DMS79 treated with DMSO at 0.1 percent for 48 hours (cell line): ENCODE results near the gene AIG1.
"Not testable (repeated sequence)": the region's sequence is repeated elsewhere in the genome, so short reads cannot be mapped to it uniquely, and the experiment has no call there.

ENCODE experiments used
- DNase-seq: peaks from one replicate; lab custom pipeline; 2025; lab: John Stamatoyannopoulos, UW

The AIG1 gene

DNA sequence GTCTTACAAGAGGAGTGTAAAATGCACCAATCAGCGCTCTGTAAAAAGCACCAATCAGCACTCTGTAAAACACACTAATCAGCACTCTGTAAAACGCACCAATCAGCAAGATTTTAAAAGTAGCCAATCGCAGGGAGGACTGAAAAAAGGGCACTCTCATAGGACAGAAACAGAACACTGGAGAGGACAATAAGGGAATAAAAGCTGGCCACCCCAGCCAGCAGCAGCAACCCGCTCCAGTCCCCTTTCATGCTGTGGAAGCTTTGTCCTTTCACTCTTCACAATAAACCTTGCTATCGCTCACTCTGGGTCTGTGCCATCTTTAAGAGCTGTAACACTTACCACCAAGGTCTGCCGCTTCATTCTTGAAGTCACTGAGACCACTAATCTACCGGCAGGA is 1.7 kb upstream of the AIG1 start:
- DNase-seq: no peak

DNA sequence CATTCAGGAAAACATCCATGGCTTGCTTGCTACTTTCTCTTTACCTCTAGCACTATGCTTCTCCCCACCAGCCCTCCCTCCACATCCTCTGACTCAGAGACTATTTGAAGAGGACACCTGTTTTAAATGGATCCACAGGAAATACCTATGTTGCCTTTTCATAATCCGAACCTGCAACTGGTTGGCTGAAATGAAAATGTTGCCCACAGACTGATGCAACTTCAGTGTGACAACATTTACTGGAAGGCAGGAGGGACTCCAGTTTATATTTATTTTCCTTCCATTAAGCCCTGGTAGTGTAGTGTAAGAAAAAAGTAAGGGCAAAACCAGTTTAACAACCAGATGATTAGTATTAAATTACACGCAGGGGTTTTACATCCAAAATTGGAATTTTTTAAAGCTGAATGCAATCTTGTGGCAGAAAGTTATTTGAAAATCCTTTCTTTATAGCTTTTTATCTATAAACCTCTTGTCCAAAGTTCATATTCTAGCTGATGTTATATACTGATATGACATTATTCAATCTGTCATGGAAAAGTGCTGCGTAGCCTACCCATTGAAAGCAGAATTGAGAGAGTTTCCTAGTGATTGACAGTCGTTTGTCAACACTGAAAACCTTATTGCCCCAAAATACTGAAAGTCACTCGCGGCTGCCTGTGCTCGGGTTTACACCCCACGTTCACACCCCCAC is 881 bp upstream of the AIG1 start:
- peak; percentile 52 for DNase-seq

GRCh38 chr6:143060354-143060805 is 309 bp upstream of the AIG1 start:
- DNase-seq: peak; percentile 76

- peak; percentile 39 for DNase-seq
Observed at GRCh38 chr6:143061597-143062385, 1.1 kb downstream of the AIG1 start.

DNA sequence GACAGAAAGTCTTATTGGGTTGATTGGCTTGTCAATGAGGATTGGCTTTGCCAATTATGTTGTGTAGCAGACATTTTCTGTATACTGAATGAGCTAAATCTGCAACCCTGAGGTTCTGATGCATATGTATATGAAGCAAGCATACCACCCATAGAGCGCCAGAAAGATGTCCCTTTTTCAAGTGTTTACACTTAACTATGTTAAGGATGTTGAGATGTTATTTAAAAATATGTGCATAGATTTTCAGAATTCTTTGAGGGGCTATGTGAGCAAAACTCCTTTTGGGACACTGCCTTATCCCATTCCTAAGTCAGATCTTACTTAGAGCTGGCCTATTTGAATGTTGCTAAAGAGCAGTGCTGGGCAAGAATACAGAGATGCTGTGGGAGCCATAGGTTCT is 1.9 kb downstream of the AIG1 start:
- DNase-seq: no peak

- no peak for DNase-seq
Observed at GRCh38 chr6:143063631-143064030, 2.9 kb downstream of the AIG1 start.

GRCh38 chr6:143064271-143064670 is 3.6 kb downstream of the AIG1 start:
- no peak for DNase-seq

DNA sequence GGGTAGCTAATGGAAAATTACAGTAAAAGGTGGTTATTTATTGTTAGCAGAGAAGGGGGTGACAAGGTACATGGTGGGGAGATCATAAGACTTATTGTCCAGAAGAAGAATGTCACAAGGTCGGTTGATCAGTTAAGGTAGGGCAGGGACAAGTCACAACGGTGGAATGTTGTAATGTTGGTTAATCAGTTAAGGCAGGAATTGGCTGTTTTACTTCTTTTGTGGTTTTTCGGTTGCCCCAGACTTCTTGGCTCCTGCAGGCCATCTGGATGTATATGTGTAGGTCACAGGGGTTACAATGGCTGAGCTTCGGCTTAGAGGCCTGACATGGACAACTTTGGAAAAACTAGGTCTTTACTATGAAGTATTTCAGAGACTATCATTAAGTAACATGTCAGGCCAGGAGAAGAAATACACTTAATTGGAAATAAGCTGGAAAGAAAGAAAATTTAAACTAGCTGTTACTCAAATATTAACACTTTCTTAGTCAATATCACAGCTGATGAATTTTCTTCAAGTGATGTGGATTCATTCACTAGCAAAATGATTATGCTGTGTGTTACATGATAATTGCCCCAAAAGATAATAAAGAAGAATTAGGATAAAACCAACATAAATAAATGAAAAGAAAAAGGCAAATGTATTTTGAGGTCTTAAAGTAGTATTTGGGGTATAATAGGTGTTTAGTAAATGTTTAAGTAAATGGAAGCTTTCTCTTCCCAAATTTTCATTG is 4.4 kb downstream of the AIG1 start:
- no peak for DNase-seq

DNA sequence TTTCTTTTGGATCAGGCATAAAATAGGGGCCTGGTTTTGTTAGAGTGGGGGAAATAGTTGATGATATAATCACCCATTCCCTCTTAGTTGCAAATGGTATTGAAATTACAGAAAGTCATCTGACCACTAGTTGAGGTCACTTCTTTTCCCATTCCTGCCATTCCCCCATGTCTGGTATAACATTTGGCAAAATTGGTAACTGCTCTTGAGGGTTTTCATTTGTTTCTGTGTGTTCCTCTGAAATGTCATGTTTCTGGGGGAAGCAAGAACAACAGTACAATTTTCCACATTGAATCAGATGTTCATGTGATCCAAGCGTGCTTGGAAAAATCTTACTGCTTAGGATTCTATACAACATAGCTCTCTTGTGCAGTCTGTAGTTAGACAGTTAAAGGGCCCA is 7.3 kb downstream of the AIG1 start:
- DNase-seq: no peak

GRCh38 chr6:143074101-143074500 is 13.4 kb downstream of the AIG1 start:
- DNase-seq: no peak

DNA sequence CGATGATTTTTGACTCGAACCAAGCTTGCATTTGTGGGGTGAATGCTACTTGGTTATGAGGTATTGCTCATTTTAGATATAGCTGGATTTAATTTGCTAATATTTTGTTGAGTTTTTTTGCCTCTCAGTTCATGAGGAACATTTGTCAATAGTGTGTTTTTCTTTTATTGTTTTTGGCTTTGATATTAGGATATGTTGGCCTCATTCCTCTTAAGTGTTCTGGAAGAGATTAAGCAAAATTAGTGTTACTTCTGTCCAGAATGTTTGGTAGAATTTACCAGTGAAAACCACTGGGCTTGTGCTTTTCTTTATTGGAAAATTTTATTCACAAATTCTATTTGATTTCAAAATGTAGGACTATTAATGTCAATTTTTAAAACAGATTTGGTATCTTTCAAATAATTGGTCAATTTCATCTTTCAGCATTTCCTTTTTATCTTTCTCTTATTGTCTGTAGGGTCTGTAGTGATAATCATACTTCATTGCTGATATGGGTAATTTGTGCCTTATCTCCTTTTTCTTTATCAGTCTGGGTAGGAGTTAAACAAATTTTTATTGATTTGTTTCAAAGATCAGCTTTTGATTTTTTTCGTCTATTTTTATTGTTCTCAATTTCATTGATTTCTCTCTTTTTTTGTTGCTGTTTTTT is 14.1 kb downstream of the AIG1 start:
- no peak for DNase-seq

GRCh38 chr6:143078468-143079324 is 18.0 kb downstream of the AIG1 start:
- DNase-seq: no peak

- DNase-seq: no peak
Observed at GRCh38 chr6:143079325-143079640, 18.6 kb downstream of the AIG1 start.

DNA sequence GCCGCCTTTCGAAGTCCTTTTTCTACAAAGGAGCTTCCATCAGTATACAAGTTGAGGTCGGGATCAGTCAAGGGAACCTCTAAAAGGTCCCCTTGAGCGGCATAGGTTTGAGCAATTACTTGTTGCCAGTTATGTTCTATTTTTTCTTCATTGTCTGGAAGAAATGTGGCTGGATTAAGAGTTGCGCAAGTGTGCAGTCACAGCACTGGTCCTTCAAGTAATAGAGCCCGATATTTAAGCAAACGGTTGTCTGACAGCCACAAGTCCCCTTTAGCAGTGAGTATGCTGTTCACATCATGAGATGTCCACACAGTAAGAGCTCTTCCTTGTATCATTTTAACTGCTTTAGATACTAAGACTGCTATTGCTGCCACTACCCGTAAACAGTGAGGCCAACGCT is 21.6 kb downstream of the AIG1 start:
- DNase-seq: not testable (repeated sequence)

- DNase-seq: not testable (repeated sequence)
Observed at GRCh38 chr6:143084019-143084418, 23.3 kb downstream of the AIG1 start.

DNA sequence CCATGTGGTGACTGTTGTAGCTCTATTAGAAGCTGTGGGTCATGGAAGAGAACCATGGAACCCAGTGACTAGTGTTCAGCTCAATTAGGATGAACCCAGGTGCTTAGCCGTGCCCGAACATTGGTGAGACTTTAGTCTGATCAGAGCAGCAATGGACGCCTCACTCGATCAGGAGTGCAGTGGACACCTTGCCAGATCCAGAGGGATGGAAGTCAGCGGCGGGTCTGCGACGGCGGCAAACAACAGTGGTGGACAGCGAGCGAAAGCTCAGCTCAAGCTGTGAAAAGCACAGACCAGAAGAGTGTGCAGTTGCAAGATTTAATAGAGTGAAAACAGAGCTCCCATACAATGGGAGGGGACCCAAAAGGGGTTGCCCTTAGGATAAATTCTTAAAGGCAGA is 26.6 kb downstream of the AIG1 start:
- not testable (repeated sequence) for DNase-seq

GRCh38 chr6:143087856-143088255 is 27.2 kb downstream of the AIG1 start:
- DNase-seq: no peak

GRCh38 chr6:143090314-143091044 is 29.8 kb downstream of the AIG1 start:
- no peak for DNase-seq

GRCh38 chr6:143092768-143093167 is 32.1 kb downstream of the AIG1 start:
- no peak for DNase-seq

- DNase-seq: no peak
Observed at GRCh38 chr6:143093290-143093689, 32.6 kb downstream of the AIG1 start.

DNA sequence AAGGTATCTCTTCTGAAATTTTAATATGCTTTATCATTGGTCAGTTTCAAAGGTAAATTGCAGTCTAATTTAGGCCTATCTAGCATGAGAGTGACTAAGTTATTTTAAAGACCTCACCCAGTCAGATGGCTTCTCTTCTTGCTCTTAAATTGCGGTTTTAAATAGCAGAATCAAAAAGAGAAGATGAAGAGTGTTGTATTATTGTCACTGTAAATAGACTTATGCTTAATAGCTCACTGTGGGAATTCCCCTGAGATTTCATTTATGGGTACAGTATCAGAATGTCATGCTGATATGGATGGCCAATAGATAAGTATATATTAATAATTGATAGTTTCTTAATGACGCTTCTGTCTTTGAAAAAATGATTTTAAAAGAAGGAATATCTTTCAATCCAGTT is 35.7 kb downstream of the AIG1 start:
- no peak for DNase-seq
